ENCODE data around the gene MX1. TPM values are rescaled to one million over a fixed set of nuclear protein-coding genes. Genes with fewer than 3 reads are reported as not detected.

Gene MX1
- total and polyA plus RNA-seq, 12 donors, result 14.0 to 44.4 (median 26.4) TPM

DNA sequence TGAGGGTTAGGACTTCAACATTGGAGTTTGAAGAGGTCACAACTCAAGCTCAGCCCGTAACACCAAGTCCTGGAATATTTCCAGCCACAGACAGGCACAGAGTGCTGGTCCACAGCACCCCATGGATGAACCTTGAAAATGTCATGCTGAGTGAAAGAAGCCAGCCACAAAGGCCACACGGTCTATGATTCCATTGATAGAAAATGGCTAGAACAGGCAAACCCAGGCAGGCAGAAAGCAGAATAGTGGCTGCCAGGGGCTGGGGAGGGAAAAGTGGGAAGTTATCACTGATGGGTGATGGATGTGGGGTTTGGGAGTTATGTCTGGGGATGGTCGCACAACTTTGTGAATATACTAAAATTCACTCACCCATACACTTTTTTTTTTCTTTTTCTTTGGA, 21.3 kb downstream of the MX1 start:
- Histone ChIP-seq H3K36me3 (replicated peaks in 1 of 2) (peaks cover 0 to 22% of the 10 kb centered on the region in 2 donors), H3K27ac (no peak overlapping the region), H3K9me3 (replicated peaks in 1 of 3) (no peaks in the 10 kb centered on the region), H3K4me1 (replicated peaks in 1 of 2) (no peaks in the 10 kb centered on the region), H3K4me3 (no peak overlapping the region), H3K27me3 (no peaks in the 10 kb centered on the region)
- no peak for TF ChIP-seq POLR2A (IDR thresholded peaks at IDR 0.05)
- TF ChIP-seq, protein P1, sequence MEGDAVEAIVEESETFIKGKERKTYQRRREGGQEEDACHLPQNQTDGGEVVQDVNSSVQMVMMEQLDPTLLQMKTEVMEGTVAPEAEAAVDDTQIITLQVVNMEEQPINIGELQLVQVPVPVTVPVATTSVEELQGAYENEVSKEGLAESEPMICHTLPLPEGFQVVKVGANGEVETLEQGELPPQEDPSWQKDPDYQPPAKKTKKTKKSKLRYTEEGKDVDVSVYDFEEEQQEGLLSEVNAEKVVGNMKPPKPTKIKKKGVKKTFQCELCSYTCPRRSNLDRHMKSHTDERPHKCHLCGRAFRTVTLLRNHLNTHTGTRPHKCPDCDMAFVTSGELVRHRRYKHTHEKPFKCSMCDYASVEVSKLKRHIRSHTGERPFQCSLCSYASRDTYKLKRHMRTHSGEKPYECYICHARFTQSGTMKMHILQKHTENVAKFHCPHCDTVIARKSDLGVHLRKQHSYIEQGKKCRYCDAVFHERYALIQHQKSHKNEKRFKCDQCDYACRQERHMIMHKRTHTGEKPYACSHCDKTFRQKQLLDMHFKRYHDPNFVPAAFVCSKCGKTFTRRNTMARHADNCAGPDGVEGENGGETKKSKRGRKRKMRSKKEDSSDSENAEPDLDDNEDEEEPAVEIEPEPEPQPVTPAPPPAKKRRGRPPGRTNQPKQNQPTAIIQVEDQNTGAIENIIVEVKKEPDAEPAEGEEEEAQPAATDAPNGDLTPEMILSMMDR (IDR thresholded peaks at IDR 0.05), result no peak
- DNase-seq, result no peak
- intact Hi-C loops (cut with DNase I), result no loop called here
- WGBS, 4 donors, result 88 to 100% (median 98%) methylated on average over 2 to 3 of the region's 3 CpGs

GRCh38 chr21:41449613-41450012, 23.6 kb downstream of the MX1 start:
- no peak for DNase-seq
- Histone ChIP-seq H3K36me3 (replicated peaks in 1 of 2) (peaks cover 0 to 14% of the 10 kb centered on the region in 2 donors), H3K4me3 (no peak overlapping the region), H3K27ac (no peak overlapping the region), H3K9me3 (replicated peaks in 1 of 3) (no peaks in the 10 kb centered on the region), H3K27me3 (no peaks in the 10 kb centered on the region), H3K4me1 (replicated peaks in 1 of 2) (no peaks in the 10 kb centered on the region)
- intact Hi-C loops (cut with DNase I), result no loop called here
- TF ChIP-seq, protein P1 (IDR thresholded peaks at IDR 0.05), result no peak
- TF ChIP-seq POLR2A (IDR thresholded peaks at IDR 0.05), result no peak
- WGBS, 4 donors, result 77 to 92% (median 81%) methylated on average over 2 to 5 of the region's 5 CpGs

DNA sequence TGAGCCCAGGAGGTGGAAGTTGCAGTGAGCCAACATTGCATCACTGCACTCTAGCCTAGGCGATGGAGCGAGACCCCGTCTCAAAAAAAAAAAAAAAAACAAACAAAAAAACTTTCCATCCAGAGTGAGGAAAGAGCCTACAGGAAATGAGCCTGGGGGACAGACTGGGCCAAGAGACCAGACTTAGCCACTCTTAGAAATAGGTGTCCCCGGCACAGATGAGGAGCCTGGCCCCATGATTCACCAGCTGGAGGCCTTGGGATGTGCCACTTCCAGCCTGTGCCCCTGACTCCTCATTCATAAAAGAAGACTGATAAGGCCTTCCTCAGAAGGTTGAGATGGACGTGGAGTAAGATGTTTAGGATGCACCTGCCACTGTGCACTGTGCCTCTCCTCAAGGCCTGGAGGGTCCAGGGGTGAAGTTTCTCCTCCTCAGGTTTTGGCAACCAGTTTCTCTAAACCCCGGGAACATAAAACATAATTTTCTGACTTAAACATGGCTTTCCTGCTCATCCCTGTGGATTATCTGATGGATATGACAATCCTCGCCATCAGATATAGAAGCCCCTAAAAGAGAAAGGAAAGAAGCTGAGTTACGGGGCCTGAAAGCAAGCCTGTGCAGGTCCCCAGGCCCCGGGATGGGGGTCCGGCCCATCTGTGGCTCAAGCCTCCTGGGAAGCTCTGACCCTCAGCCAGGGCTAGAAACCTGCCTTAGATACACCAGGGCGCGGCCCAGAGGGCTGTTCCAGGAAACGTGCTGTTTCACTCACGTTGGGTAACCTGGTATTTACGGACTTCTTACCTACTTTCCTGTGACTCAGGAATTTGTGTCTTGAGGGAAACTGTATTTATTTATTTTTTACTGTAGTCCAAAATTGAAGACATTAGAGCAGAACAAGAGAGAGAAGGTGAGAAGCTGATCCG, 26.0 kb downstream of the MX1 start:
- Histone ChIP-seq H3K4me1 (replicated peaks in 1 of 2) (no peaks in the 10 kb centered on the region), H3K9me3 (replicated peaks in 1 of 3) (no peaks in the 10 kb centered on the region), H3K27me3 (no peaks in the 10 kb centered on the region), H3K4me3 (no peak overlapping the region), H3K36me3 (replicated peaks in 1 of 2) (peaks cover 0 to 5% of the 10 kb centered on the region in 2 donors), H3K27ac (no peak overlapping the region)
- DNase-seq, result no peak
- 85 to 89% (median 85%) methylated on average over 16 of the region's 16 CpGs for WGBS, 4 donors
- TF ChIP-seq POLR2A (IDR thresholded peaks at IDR 0.05), result no peak
- TF ChIP-seq, protein P1 (IDR thresholded peaks at IDR 0.05), result no peak
- intact Hi-C loops (cut with DNase I), result no loop called here

DNA sequence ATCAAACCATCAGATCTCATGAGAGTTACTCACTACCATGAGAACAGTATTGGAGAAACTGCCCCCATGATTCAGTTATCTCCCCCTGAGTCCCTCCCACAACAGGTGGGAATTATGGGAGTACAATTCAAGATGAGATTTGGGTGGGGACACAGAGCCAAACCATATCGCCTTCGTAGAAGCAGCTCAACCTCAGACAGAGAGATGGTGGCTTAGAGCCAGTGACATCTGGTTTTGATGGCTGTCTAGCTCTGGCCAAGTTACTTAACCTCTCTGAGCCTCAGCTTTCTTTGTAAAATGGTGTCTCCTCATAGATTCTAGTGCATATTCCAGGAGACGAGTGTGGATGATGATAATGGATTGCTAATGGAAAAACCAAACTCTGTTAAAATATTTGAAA, 27.2 kb downstream of the MX1 start:
- Histone ChIP-seq H3K9me3 (replicated peaks in 1 of 3) (no peaks in the 10 kb centered on the region), H3K4me1 (replicated peaks in 1 of 2) (no peaks in the 10 kb centered on the region), H3K27me3 (no peaks in the 10 kb centered on the region), H3K4me3 (no peak overlapping the region), H3K36me3 (replicated peaks in 1 of 2) (no peaks in the 10 kb centered on the region), H3K27ac (no peak overlapping the region)
- 89 to 98% (median 96%) methylated on average over 3 of the region's 3 CpGs for WGBS, 4 donors
- no peak for DNase-seq
- TF ChIP-seq POLR2A (IDR thresholded peaks at IDR 0.05), result no peak
- TF ChIP-seq, protein P1 (IDR thresholded peaks at IDR 0.05), result no peak
- intact Hi-C loops (cut with DNase I), result no loop called here

All from adrenal gland (tissue), 12 donors.